ENCODE data around the gene CHEK1. TPM values are rescaled to one million over a fixed set of nuclear protein-coding genes. Genes with fewer than 3 reads are reported as not detected.
"Not testable (repeated sequence)": the region's sequence is repeated elsewhere in the genome, so short reads cannot be mapped to it uniquely, and the experiment has no call there.

The CHEK1 gene
- total RNA-seq (1 to 10 TPM in 4 of 7 donors, under 1 TPM in 3; 0.24 to 3.2 (median 1.1) TPM), polyA plus RNA-seq (1 to 10 TPM; 1.5 to 3.5 TPM)
- long read RNA-seq, donor 1, result 0 reads
- long read RNA-seq, donor 2, full-length matches to known transcripts, result 5 of 17 reads
- long read RNA-seq, donor 2, partial matches to known transcripts, result 12 of 17 reads
- long read RNA-seq, donor 2, other reads (novel, unspliced or antisense), result 0 of 17 reads
- long read RNA-seq, donor 3, full-length matches to known transcripts, result 1 of 2 reads
- long read RNA-seq, donor 3, partial matches to known transcripts, result 0 of 2 reads
- long read RNA-seq, donor 3, other reads (novel, unspliced or antisense), result 1 of 2 reads

- Histone ChIP-seq H3K4me1 (ENCODE audit: insufficient read depth) (peaks cover 2% of the 10 kb centered on the region), H3K9me3 (no peaks in the 10 kb centered on the region), H3K4me3 (peak within 1 kb of the TSS; percentile 87), H3K27me3 (no peaks in the 10 kb centered on the region), H3K36me3 (no peaks in the 10 kb centered on the region), H3K27ac (peak within 1 kb of the TSS; percentile 50 to 96)
- peak in 3 of 5 donors; percentile 10 to 35 (median 28) for DNase-seq
- intact Hi-C loops (cut with DNase I), result loop anchor here in 1 of 4 donors (10.0 kb wide), 1 partner anchor 60 kb away; the partner anchor contains the start of gene EI24
- WGBS, 3 donors, result 42 to 48% (median 44%) methylated on average over 9 of the region's 9 CpGs
- no peak for TF ChIP-seq POLR2A (IDR thresholded peaks at IDR 0.05)
- TF ChIP-seq CTCF (IDR thresholded peaks at IDR 0.05), result no peak
- TF ChIP-seq EP300 (IDR thresholded peaks at IDR 0.05), result no peak
These were observed at the start of gene CHEK1 for GRCh38 chr11:125624756-125625213. Gene CHEK1, plus strand, starts transcription at chr11:125625163. Its CDS starts 1,606 bp downstream, at chr11:125626769.

GRCh38 chr11:125577181-125577580, 47.8 kb upstream of the CHEK1 start:
- H3K27ac ChIP-seq; H3K36me3 ChIP-seq; H3K27me3 ChIP-seq; intact Hi-C loops (cut with DNase I); H3K9me3 ChIP-seq; DNase-seq; H3K4me1 ChIP-seq (ENCODE audit: insufficient read depth); H3K4me3 ChIP-seq: not testable (repeated sequence)
- WGBS, 3 donors, result 95 to 97% (median 96%) methylated on average over 14 of the region's 14 CpGs

GRCh38 chr11:125578783-125579182, 46.2 kb upstream of the CHEK1 start:
- TF ChIP-seq CTCF (IDR thresholded peaks at IDR 0.05) (no peak), EP300 (IDR thresholded peaks at IDR 0.05) (no peak), POLR2A (IDR thresholded peaks at IDR 0.05) (no peak)
- H3K27me3 ChIP-seq, result no peaks in the 10 kb centered on the region
- intact Hi-C loops (cut with DNase I), result no loop called here
- H3K27ac ChIP-seq, result no peak overlapping the region
- H3K9me3 ChIP-seq, result no peaks in the 10 kb centered on the region
- no peaks in the 10 kb centered on the region for H3K4me1 ChIP-seq (ENCODE audit: insufficient read depth)
- no peak overlapping the region for H3K4me3 ChIP-seq
- H3K36me3 ChIP-seq, result no peaks in the 10 kb centered on the region
- WGBS, 3 donors, result 96 to 100% (median 98%) methylated on average over 2 of the region's 2 CpGs
- DNase-seq, result no peak

- no peaks in the 10 kb centered on the region for H3K9me3 ChIP-seq
- no peak for DNase-seq
- H3K36me3 ChIP-seq, result no peaks in the 10 kb centered on the region
- no peak for TF ChIP-seq POLR2A (IDR thresholded peaks at IDR 0.05)
- no peak for TF ChIP-seq CTCF (IDR thresholded peaks at IDR 0.05)
- TF ChIP-seq EP300 (IDR thresholded peaks at IDR 0.05), result no peak
- no peak overlapping the region for H3K4me3 ChIP-seq
- no peaks in the 10 kb centered on the region for H3K4me1 ChIP-seq (ENCODE audit: insufficient read depth)
- intact Hi-C loops (cut with DNase I), result no loop called here
- 94 to 95% (median 94%) methylated on average over 5 of the region's 5 CpGs for WGBS, 3 donors
- H3K27me3 ChIP-seq, result no peaks in the 10 kb centered on the region
- H3K27ac ChIP-seq, result no peak overlapping the region
These were observed 45.2 kb upstream of the CHEK1 start for GRCh38 chr11:125579811-125580210.

GRCh38 chr11:125583496-125583895, 41.5 kb upstream of the CHEK1 start:
- no peak for DNase-seq
- Histone ChIP-seq H3K9me3 (no peaks in the 10 kb centered on the region), H3K27me3 (no peaks in the 10 kb centered on the region), H3K27ac (no peak overlapping the region), H3K36me3 (no peaks in the 10 kb centered on the region), H3K4me1 (ENCODE audit: insufficient read depth) (no peaks in the 10 kb centered on the region), H3K4me3 (no peak overlapping the region)
- WGBS, 3 donors, result 93 to 96% (median 95%) methylated on average over 11 of the region's 11 CpGs
- no peak for TF ChIP-seq POLR2A (IDR thresholded peaks at IDR 0.05)
- no peak for TF ChIP-seq CTCF (IDR thresholded peaks at IDR 0.05)
- no peak for TF ChIP-seq EP300 (IDR thresholded peaks at IDR 0.05)
- intact Hi-C loops (cut with DNase I), result no loop called here

All from ovary (tissue), 10 donors.